B cell (primary cell): Measurements from ENCODE around the gene ABR. TPM values are rescaled to one million over a fixed set of nuclear protein-coding genes. Genes with fewer than 3 reads are reported as not detected.
A peak's percentile ranks its signal among the peaks of the same experiment; 100 is the strongest.

ENCODE experiments used
- ATAC-seq: fragments of 200-7000 bp; cut with Tn5 transposase; one replicate; pipeline ENCODE4 v1.10.0; 2021; ENCODE audit warnings: low read depth, mild to moderate bottlenecking, moderate number of reproducible peaks, moderate library complexity
- CTCF ChIA-PET: fragments of 350-600 bp; sonication (Branson Sonifier 250); formaldehyde crosslinking; loops from one replicate; lab custom pipeline; 2021; ENCODE audit warnings: antibody characterized with exemption, inconsistent platforms; lab: Charles Lee
- POLR2A ChIA-PET: fragments of 350-600 bp; sonication (Branson Sonifier 250); formaldehyde crosslinking; loops from one replicate; lab custom pipeline; 2021; ENCODE audit warnings: antibody characterized with exemption; lab: Charles Lee
- DNase-seq: peaks from one replicate; pipeline ENCODE4 v3.0.0; 2013
- H2AFZ ChIP-seq: 2 replicates; pipeline ENCODE4 v1.6.1; 2012; ENCODE audit warnings: mild to moderate bottlenecking, low read depth, low read length; ENCODE audit not compliant: insufficient read depth, poor library complexity, severe bottlenecking
- H3K27ac ChIP-seq, 2 donors: 1 replicate in 1 of 2; 2 replicates in 1 of 2; pipeline ENCODE4 v1.5.1; 2012 to 2013; ENCODE audit warnings: low read length in 2 of 2, mild to moderate bottlenecking in 2 of 2, moderate library complexity in 1 of 2
- H3K27me3 ChIP-seq, 4 experiments: fragments of 200-600 bp in 1 of 4; sonication (generic) in 1 of 4; replicated peaks in 1 of 4; 1 replicate in 2 of 4; 2 replicates in 2 of 4; pipeline versions ENCODE4 v1.6.1 to v1.7.0; 2013 to 2016; ENCODE audit warnings: low read length in 3 of 4, mild to moderate bottlenecking in 2 of 4, mixed read lengths in 1 of 4, moderate library complexity in 1 of 4; ENCODE audit not compliant: insufficient read depth in 4 of 4, control insufficient read depth in 3 of 4; ENCODE audit errors: control extremely low read depth in 1 of 4
- H3K36me3 ChIP-seq, 2 experiments: replicated peaks in 1 of 2; 1 replicate in 1 of 2; 2 replicates in 1 of 2; pipeline versions ENCODE4 v1.6.1 to v1.7.1; 2013; ENCODE audit warnings: low read length in 1 of 2; ENCODE audit not compliant: insufficient read depth in 2 of 2, control insufficient read depth in 1 of 2; ENCODE audit errors: control extremely low read depth in 1 of 2, extremely low read depth in 1 of 2
- H3K4me1 ChIP-seq, 2 donors: fragments of 200-600 bp in 1 of 2; sonication (generic) in 1 of 2; 1 replicate in 1 of 2; 2 replicates in 1 of 2; pipeline versions ENCODE4 v1.5.1 to v1.6.1; 2013 to 2017; ENCODE audit warnings: low read length in 2 of 2; ENCODE audit not compliant: control insufficient read depth in 2 of 2, insufficient read depth in 2 of 2
- H3K4me2 ChIP-seq: replicated peaks from 2 replicates; pipeline ENCODE3; 2012; ENCODE audit warnings: mild to moderate bottlenecking, low read depth, low read length; ENCODE audit not compliant: poor library complexity, severe bottlenecking
- H3K4me3 ChIP-seq, 5 experiments: fragments of 200-600 bp in 1 of 5; sonication (generic) in 1 of 5; 1 replicate in 3 of 5; 2 replicates in 2 of 5; pipeline versions ENCODE4 v1.5.1 to v1.7.0; 2011 to 2016; ENCODE audit warnings: low read length in 4 of 5, mild to moderate bottlenecking in 4 of 5, low read depth in 2 of 5, control low read depth in 1 of 5, moderate library complexity in 1 of 5; ENCODE audit not compliant: insufficient read depth in 1 of 5; ENCODE audit errors: control extremely low read depth in 1 of 5, extremely low read depth in 1 of 5
- H3K79me2 ChIP-seq: fragments of 200-600 bp; sonication (generic); one replicate; pipeline ENCODE4 v1.6.0; 2016; ENCODE audit warnings: low read length; ENCODE audit not compliant: control insufficient read depth, insufficient read depth
- H3K9ac ChIP-seq: fragments of 200-600 bp; sonication (generic); 2 replicates; pipeline ENCODE4 v1.6.1; 2017; ENCODE audit warnings: mild to moderate bottlenecking, low read length, moderate library complexity
- H3K9me3 ChIP-seq, 3 donors: one replicate each; pipeline versions ENCODE4 v1.6.1 to v1.7.1; 2013; ENCODE audit warnings: low read length in 2 of 3; ENCODE audit not compliant: control insufficient read depth in 2 of 3, insufficient read depth in 1 of 3; ENCODE audit errors: control extremely low read depth in 1 of 3
- H4K20me1 ChIP-seq: 2 replicates; pipeline ENCODE4 v1.6.0; 2012; ENCODE audit warnings: mild to moderate bottlenecking, low read length; ENCODE audit not compliant: insufficient read depth, control insufficient read depth, poor library complexity, severe bottlenecking
- H3K27ac Mint-ChIP-seq: one replicate; pipeline ENCODE4 v1.8.0; 2021; ENCODE audit warnings: mixed read lengths
- H3K27me3 Mint-ChIP-seq: one replicate; pipeline ENCODE4 v1.8.0; 2021; ENCODE audit warnings: mixed read lengths
- H3K4me1 Mint-ChIP-seq: one replicate; pipeline ENCODE4 v1.8.0; 2021; ENCODE audit warnings: mixed read lengths
- H3K4me3 Mint-ChIP-seq: one replicate; pipeline ENCODE4 v1.8.0; 2021; ENCODE audit warnings: mixed read lengths
- H3K9me3 Mint-ChIP-seq: one replicate; pipeline ENCODE4 v1.8.0; 2022; ENCODE audit warnings: mixed read lengths; ENCODE audit not compliant: insufficient read depth
- CTCF ChIP-seq: fragments of 200-600 bp; IDR thresholded peaks from one replicate; pipeline ENCODE4 v1.8.0; 2022; ENCODE audit warnings: antibody characterized with exemption, mild to moderate bottlenecking
- EZH2 ChIP-seq: IDR thresholded peaks from 2 replicates; pipeline ENCODE4 v1.6.1; 2012; ENCODE audit warnings: borderline replicate concordance, low read depth, mild to moderate bottlenecking, moderate library complexity, low read length; ENCODE audit not compliant: insufficient read depth, poor library complexity, severe bottlenecking
- WGBS: methylation state at CpG from one replicate; pipeline ENCODE4 v1.1.5; 2013; ENCODE audit warnings: missing lambda C conversion rate; ENCODE audit not compliant: insufficient coverage; 5-methylcytosine and 5-hydroxymethylcytosine counted together
- intact Hi-C: fragments of 100-400 bp; cut with micrococcal nuclease; formaldehyde crosslinking; loops from one replicate; pipeline ENCODE4 v1.10.0; 2022
- polyA plus RNA-seq: library from polyadenylated mRNA; depleted of rRNA; stranded (reverse); fragments of >200 nt; gene quantifications from 2 replicates; pipeline ENCODE4 v1.2.3, GENCODE V29; 2012
- total RNA-seq, 2 donors: library from RNA; stranded (reverse); fragments of 120-200 nt in 1 of 2; gene quantifications; 1 replicate in 1 of 2; 2 replicates in 1 of 2; pipeline versions ENCODE4 v1.2.3 to v1.2.4, GENCODE V29; 2013 to 2022

ABR gene
- total and polyA plus RNA-seq, 2 donors (not counting 1 experiment from before 2014, with no cell fraction given), result 79.8 to 262 TPM

- Histone ChIP-seq H3K27me3 (peaks cover 0 to 24% (median 10%) of the 10 kb centered on the region in 4 experiments), H3K4me1 (peaks cover 64 to 72% of the 10 kb centered on the region in 2 donors), H3K36me3 (no peaks in the 10 kb centered on the region), H3K4me3 (peak overlapping the region in 3 of 5 experiments; percentile 7 to 34 (median 22)), H2AFZ (no peak overlapping the region), H3K4me2 (peak overlapping the region; percentile 99), H3K9ac (peak overlapping the region; percentile 39), H4K20me1 (peaks cover 92% of the 10 kb centered on the region), H3K27ac (peak overlapping the region; percentile 35 to 37), H3K79me2 (peaks cover 84% of the 10 kb centered on the region), H3K9me3 (peaks cover 0 to 11% (median 0%) of the 10 kb centered on the region in 3 donors)
- POLR2A ChIA-PET, result interaction anchor here (0.6 to 2.8 kb wide), 7 partner anchors 16 to 218 kb away, joined by 3 to 20 read pairs (median 7); partner anchors contain the start of gene YWHAE
- peak overlapping the region; percentile 82 for H3K27ac Mint-ChIP-seq
- CTCF ChIA-PET, result interaction anchor here (1.0 to 11.2 kb wide), 10 partner anchors 9 to 151 kb away, joined by 4 to 138 read pairs (median 6); no protein-coding TSS in a partner anchor
- peak overlapping the region; percentile 87 for H3K4me3 Mint-ChIP-seq
- no peaks in the 10 kb centered on the region for H3K27me3 Mint-ChIP-seq
- no peak for TF ChIP-seq EZH2
- no peak for TF ChIP-seq CTCF
- intact Hi-C loops, result loop anchor here (1.0 to 2.0 kb wide), 3 partner anchors 17 to 307 kb away; no protein-coding TSS in a partner anchor
- ATAC-seq (peak; percentile 10), DNase-seq (peak; percentile 64)
- WGBS, result 72% methylated on average over 4 of the region's 14 CpGs
- no peaks in the 10 kb centered on the region for H3K9me3 Mint-ChIP-seq
- peaks cover 64% of the 10 kb centered on the region for H3K4me1 Mint-ChIP-seq
Observed at GRCh38 chr17:1181753-1182137, 2.0 kb upstream of the ABR start.
